LNCAP (cell line): ENCODE data around the gene LRRC15.

Source experiments
- CTCF ChIP-seq: fragments of 450-650 bp; IDR thresholded peaks from 2 replicates; pipeline ENCODE4 v1.5.1; 2017; ENCODE audit warnings: mild to moderate bottlenecking

The LRRC15 gene

DNA sequence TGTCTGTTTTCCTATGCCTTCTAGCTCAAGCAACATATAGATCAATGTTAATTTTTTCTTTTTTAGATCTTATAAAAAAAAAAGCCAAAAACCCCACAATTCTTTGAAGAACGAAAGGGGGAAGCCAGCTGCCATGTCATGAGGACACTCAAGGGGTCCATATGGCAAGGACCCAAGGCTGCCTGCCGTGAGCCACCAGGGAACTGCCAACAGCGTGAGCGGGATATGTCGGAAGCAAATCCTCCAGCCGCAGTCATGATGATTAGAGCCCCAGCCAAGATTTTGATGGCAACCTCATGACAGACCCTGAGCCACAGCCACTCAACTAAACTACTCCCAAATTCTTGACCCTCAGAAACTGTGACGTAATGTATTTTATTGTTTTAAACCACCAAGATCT lies 23.0 kb upstream of the LRRC15 start:
- no peak for TF ChIP-seq CTCF

DNA sequence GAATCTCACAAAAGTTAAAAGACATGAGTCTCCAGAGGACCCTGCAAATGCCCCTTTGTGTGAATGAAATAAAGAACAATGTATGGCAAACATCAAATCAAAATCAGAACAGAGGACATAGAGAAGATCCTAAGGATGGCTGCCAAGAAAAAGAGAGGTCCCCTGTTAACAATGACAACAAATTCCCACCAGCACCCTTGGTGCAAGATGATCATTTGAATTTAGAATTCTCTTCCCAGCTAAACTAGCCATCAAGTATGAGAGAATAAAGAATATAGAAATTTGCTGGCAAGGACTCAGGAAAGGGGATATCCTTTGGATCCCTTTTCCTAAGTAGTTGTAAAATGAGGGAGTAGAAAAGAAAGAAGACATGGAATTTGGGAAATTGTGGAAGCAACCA lies 21.3 kb upstream of the LRRC15 start:
- no peak for TF ChIP-seq CTCF

DNA sequence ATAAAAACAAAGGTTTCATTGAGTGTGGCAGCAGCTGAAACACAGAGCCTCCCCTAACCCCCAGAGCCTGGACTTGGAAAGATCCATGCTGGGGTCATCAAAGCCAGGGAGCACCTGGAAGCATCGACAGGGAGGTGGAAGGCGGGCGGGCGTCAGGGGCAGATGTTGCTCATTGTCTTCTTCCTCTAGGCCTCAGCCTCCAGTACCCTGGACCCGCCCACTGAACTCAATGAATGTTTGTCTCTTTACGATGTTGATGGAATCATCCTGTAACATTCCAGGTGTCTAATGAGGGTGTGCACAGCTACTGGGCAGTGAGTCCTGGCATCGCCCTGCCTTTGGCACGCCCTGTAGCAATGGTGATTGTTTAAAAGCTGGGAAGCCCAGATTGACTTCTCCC lies 19.7 kb upstream of the LRRC15 start:
- TF ChIP-seq CTCF, result no peak

- no peak for TF ChIP-seq CTCF
Measured at GRCh38 chr3:194387926-194388418, 18.4 kb upstream of the LRRC15 start.

DNA sequence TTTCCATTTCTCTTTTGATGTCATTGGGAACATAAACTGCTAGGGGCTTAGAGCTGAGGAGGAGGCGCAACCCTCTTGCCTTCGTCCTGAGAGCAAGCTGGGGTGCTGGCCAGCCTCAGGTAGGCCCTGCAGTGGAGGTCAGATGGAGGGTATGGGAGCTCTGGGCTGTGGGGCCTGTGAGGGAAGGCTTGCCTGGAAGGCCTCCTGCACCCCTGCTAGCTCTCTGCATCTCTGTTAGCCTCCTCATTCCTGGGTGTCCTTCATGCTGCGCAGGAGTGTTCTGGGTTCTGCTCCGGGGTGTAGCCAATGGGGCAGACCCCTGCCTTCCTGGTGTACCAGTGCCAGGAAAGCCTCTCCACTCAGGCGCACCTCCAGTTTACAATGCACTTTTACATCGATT lies 17.7 kb upstream of the LRRC15 start:
- TF ChIP-seq CTCF, result no peak

DNA sequence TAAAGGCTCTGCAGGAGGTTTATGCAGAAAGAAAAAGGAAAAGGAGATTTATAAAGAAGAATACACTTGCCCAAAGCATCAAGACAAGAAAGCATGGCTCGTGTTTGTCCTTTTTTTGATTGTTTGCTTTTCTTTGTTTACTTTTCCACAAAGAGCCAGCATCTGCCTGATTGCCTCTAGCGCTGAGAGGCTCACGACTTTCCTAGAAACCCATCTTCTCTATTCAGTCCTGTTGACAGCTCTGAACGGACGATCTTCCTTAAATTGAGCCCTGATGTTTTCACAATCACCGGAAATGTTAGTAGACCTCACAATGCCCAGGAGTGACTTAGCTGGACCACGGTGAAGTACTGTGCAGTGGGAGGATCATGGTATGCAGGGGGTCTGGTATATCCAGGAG lies 17.1 kb upstream of the LRRC15 start:
- TF ChIP-seq CTCF, result no peak

DNA sequence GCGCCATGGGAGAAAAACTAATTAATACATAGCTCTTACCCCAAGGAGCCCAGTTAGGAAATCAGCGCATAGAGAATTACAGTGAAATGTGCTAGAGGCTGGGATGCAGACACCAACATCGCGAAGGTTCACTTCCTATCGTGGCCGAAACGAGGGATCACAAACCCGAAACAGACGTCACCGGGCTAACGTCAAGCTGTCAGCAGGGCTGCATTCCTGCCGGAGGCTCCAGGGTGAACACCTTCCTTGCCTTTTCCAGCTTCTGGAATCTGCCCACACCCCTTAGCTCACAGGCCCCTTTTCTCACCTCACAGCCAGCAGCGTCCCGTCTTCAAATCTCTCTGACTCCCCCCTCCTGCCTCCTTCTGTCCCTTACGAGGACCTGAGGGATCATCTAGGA lies 16.5 kb upstream of the LRRC15 start:
- no peak for TF ChIP-seq CTCF

- TF ChIP-seq CTCF, result no peak
Measured at GRCh38 chr3:194384569-194385001, 15.0 kb upstream of the LRRC15 start.
